NT2/D1 (cell line): ENCODE data around the gene ZEB2.

Source experiments
- DNase-seq: peaks from one replicate; pipeline ENCODE4 v3.0.0-alpha.2; 2011; ENCODE audit warnings: low read depth, low spot score
- H3K27me3 ChIP-seq: 2 replicates; pipeline ENCODE4 v1.6.0; 2011; ENCODE audit warnings: mild to moderate bottlenecking; ENCODE audit not compliant: insufficient read length, insufficient read depth
- H3K36me3 ChIP-seq: 2 replicates; pipeline ENCODE4 v1.6.1; 2011; ENCODE audit warnings: mild to moderate bottlenecking, low read length, mixed read lengths; ENCODE audit not compliant: insufficient read depth, insufficient read length
- H3K4me1 ChIP-seq: 2 replicates; pipeline ENCODE4 v1.5.1; 2011; ENCODE audit not compliant: insufficient read depth, insufficient read length
- H3K4me3 ChIP-seq: 2 replicates; pipeline ENCODE4 v1.5.1; 2011; ENCODE audit warnings: low read depth; ENCODE audit not compliant: insufficient read length
- H3K9ac ChIP-seq: 2 replicates; pipeline ENCODE4 v1.6.0; 2011; ENCODE audit warnings: low read depth; ENCODE audit not compliant: insufficient read length
- H3K9me3 ChIP-seq: 2 replicates; pipeline ENCODE4 v1.5.1; 2011; ENCODE audit warnings: mild to moderate bottlenecking, low read length; ENCODE audit not compliant: insufficient read depth
- SUZ12 ChIP-seq: IDR thresholded peaks from 2 replicates; pipeline ENCODE4 v1.6.1; 2011; ENCODE audit not compliant: insufficient read length, insufficient read depth; ENCODE audit errors: extremely low read depth
- YY1 ChIP-seq: IDR thresholded peaks from 2 replicates; pipeline ENCODE4 v1.6.1; 2011; ENCODE audit not compliant: insufficient read length, insufficient read depth
- ZNF274 ChIP-seq: IDR thresholded peaks from 2 replicates; pipeline ENCODE4 v1.6.1; 2011; ENCODE audit warnings: mild to moderate bottlenecking, low read depth, low read length

ZEB2 gene

DNA sequence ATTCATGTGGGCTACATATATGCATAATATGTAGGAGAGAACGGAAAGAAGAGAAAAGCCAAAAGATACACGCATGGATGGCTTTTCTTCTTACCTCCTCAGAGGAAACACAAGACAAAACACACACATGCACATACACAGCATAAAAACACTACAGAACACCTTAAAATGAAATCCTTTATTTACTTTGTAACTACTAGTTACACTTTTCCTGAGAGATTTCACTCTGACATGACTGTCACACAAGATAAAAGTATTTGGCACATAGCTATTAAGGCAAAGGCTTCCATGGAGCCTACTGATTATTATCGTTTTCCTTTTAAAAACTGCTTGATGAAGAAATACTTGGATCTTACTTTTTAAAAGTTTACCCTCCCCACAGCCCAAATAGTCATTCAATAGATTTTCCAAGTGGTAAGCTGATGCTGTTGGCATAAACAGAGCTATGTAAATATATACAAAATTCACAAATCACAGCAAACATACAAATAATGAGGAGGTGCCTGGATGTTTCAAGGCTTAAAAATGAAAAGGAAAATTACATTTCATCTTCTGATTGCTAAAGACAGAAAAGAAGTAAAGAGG is 8.6 kb downstream of the ZEB2 start:
- H3K4me3 ChIP-seq, result peak overlapping the region; percentile 8
- no peak for DNase-seq
- H3K36me3 ChIP-seq, result peaks cover 19% of the 10 kb centered on the region

DNA sequence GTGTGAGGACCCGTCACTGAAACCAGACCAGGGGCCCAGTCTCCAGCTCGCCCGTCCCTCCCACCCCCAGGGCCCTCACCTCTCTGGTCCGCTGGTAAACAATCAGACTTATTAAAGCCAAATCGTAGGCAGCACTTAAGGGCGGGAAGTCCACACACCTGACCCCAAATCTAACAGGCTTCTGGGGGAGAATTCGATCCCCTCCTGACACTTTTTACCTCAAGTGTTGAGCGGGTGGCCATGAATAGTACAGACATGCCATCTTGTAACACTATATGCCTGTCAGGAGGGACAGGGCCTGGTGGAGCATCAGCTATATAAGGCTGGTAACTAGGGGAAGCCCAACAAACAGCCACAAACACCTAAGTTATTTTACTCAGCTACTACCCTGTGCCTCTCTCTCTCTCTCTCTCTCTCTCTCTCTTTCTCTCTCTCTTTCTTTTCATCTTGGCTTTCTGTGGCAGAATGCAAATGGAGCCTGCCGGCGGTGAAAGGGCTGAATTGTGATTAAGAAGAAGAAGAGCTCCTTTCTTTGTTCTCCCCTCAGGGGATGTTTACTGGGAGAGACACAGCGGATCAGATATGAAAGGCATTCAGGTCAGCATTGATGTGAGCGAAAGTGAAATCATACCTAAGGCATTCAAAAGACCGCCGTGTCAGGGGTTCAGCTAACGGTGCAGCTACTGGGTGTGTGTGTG is 9.5 kb downstream of the ZEB2 start:
- peaks cover 19% of the 10 kb centered on the region for H3K36me3 ChIP-seq
- no peak overlapping the region for H3K4me3 ChIP-seq
- H3K4me1 ChIP-seq, result peaks cover 7% of the 10 kb centered on the region
- no peaks in the 10 kb centered on the region for H3K9me3 ChIP-seq
- H3K9ac ChIP-seq, result peak overlapping the region; percentile 61
- peak; percentile 92 for DNase-seq
- H3K27me3 ChIP-seq, result peaks cover 34% of the 10 kb centered on the region
- TF ChIP-seq SUZ12, result no peak
- no peak for TF ChIP-seq YY1
- TF ChIP-seq ZNF274, result no peak

More for the DNA sequence above, 8.6 kb downstream of the ZEB2 start:
- TF ChIP-seq SUZ12 (no peak), ZNF274 (no peak), YY1 (no peak)
- Histone ChIP-seq H3K27me3 (peaks cover 38% of the 10 kb centered on the region), H3K9me3 (no peaks in the 10 kb centered on the region), H3K4me1 (peaks cover 7% of the 10 kb centered on the region), H3K9ac (peak overlapping the region; percentile 70)

DNA sequence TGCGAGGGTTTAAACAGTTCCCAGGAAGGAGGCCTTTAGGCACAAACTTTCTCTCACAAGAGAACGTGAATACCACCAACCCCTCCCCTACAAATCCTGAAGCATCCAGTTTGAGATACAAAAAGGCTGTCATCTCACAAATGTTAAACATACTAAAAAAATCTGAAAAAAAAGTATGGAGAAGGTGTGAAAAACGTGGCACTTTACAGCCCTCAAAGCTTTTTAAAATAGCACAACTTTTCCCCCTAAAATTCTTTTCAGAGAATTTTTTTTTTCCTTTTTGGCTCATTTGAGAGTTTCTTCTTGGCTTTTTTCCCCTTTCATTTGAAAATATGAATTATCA is 10.1 kb downstream of the ZEB2 start:
- H3K36me3 ChIP-seq, result peaks cover 17% of the 10 kb centered on the region
- H3K9ac ChIP-seq, result peak overlapping the region; percentile 61
- H3K27me3 ChIP-seq, result peaks cover 28% of the 10 kb centered on the region
- no peak for TF ChIP-seq YY1
- no peak for TF ChIP-seq SUZ12
- TF ChIP-seq ZNF274, result no peak
- no peak for DNase-seq
- H3K4me3 ChIP-seq, result no peak overlapping the region
- H3K9me3 ChIP-seq, result no peaks in the 10 kb centered on the region
- peaks cover 7% of the 10 kb centered on the region for H3K4me1 ChIP-seq

DNA sequence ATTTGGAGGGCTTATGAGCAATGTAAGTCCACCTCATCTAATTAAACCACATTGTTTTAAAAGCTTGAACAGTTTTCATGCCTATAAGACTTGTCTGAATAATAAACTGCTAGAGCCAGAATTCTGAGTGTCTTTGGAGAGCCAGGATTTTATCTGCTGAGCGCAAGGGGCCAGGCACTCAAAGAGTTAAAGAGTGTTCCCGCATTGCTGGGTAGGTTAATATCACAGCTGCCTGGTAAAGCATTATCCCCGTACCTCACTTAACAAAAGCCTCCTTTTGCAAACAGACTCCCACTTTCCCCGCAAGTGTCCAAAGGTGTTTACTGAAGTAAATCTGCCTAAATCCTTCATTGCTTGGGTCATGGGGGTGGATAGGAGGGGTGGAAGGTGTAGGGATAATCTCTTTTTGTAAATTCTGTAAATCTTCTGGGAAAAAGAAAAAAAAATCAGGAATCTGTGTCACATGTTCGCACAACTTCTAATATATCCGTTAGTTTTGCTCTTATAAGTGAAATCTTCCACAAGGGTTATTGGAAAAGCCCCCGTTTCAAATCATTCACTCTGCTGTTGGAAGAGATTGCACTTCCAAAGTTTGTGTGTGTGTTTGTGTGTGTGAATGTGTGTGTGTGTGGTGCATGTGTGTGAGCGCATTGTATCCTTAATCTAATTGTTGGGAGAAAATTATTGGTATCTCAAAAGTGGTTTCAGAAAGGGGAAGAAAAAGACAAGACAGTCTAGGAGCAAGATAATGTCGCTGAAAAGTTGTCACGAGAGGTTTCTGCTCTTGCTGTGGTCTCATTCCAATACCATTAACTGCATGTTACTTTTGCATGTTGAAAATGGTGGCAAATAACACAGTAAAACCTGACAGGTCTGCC is 10.7 kb downstream of the ZEB2 start:
- peaks cover 5% of the 10 kb centered on the region for H3K4me1 ChIP-seq
- H3K27me3 ChIP-seq, result peaks cover 22% of the 10 kb centered on the region
- DNase-seq, result no peak
- H3K9me3 ChIP-seq, result no peaks in the 10 kb centered on the region
- TF ChIP-seq YY1 (no peak), SUZ12 (no peak), ZNF274 (no peak)
- peaks cover 14% of the 10 kb centered on the region for H3K36me3 ChIP-seq
- no peak overlapping the region for H3K4me3 ChIP-seq
- H3K9ac ChIP-seq, result peak overlapping the region; percentile 61

DNA sequence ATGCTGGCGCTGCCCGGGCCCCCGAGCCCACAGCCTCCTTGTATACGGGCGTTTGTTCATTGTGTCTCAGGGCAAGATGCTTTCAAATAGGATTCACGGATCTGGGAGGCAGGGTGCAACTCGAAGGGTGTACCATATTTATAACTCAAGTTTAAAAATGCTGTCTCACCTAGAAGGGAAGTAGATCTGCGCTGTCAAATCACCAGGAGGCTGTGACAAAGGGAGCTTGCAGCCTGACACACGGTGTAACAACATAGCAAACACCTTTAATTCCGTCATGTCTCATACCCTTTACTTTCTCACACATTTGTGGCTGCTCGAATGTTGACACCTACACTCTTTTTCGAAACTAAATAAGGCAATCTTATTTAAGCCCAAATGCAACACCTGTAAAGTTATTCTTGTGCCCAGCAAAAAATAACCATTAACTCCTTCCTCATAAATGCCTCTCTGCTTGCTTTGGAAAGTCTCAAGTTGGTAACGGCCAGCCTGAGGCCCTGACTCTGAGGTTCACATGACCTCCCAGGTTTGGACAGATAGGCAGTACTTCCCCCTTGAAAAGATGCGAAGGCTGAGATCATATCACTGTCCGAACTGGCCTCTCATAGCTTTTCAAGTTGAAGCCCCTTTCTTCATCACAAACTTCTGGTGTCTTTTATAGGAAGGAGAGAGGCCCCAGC is 11.6 kb downstream of the ZEB2 start:
- TF ChIP-seq ZNF274 (no peak), YY1 (no peak), SUZ12 (no peak)
- Histone ChIP-seq H3K27me3 (peaks cover 13% of the 10 kb centered on the region), H3K9me3 (no peaks in the 10 kb centered on the region), H3K36me3 (peaks cover 14% of the 10 kb centered on the region), H3K9ac (no peak overlapping the region), H3K4me3 (no peak overlapping the region), H3K4me1 (peaks cover 5% of the 10 kb centered on the region)
- no peak for DNase-seq

DNA sequence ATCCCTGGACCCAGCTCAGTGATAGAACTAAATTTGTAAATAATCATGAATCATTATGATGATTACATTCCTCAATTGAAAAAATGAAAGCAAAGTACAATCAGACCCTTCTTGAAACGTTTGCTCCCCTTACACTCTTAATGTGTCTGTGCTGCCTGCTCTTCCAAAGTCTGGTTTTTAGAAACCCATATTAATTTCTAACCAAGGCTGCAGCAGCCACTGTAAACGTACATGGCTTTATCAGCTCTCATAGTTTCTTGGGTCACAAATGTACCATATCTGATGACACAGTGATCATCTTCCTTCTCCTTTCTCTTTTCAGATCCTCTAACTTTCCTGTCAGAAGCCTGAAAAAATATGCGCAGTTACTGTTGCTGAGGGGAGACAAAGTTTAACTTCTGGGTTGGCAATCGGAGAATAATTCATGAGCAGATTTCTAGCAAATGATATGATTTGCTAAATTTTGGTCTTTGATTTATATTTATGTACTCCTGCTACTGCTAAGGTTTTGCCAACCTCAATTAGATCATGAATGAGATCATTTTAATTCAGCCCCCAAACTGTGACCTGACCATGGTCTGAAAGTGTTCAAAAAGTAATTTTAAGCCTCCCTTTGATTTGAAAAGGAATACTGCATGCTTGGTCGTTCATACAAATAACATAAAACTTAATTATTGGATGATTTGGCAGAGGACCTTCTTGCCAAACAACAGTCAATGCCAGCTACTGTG is 12.3 kb downstream of the ZEB2 start:
- DNase-seq, result no peak
- no peaks in the 10 kb centered on the region for H3K9me3 ChIP-seq
- no peak overlapping the region for H3K9ac ChIP-seq
- peaks cover 8% of the 10 kb centered on the region for H3K36me3 ChIP-seq
- TF ChIP-seq ZNF274 (no peak), YY1 (no peak), SUZ12 (no peak)
- H3K27me3 ChIP-seq, result peaks cover 6% of the 10 kb centered on the region
- H3K4me3 ChIP-seq, result no peak overlapping the region
- H3K4me1 ChIP-seq, result peaks cover 1% of the 10 kb centered on the region
